NCI-H69 (cell line): ENCODE results near the gene TAGAP.
"Not testable (repeated sequence)": the region's sequence is repeated elsewhere in the genome, so short reads cannot be mapped to it uniquely, and the experiment has no call there.

ENCODE experiments used
- DNase-seq: peaks from one replicate; lab custom pipeline; 2025; lab: John Stamatoyannopoulos, UW

TAGAP gene

GRCh38 chr6:159043947-159044346, 844 bp downstream of the TAGAP start:
- no peak for DNase-seq

GRCh38 chr6:159043251-159043650, 1.5 kb downstream of the TAGAP start:
- DNase-seq: no peak

- no peak for DNase-seq
Observed at GRCh38 chr6:159042826-159043181, 2.0 kb downstream of the TAGAP start.

GRCh38 chr6:159042003-159042825, 2.6 kb downstream of the TAGAP start:
- DNase-seq: peak; percentile 86

- DNase-seq: no peak
Observed at GRCh38 chr6:159041181-159041580, 3.6 kb downstream of the TAGAP start.

- DNase-seq: no peak
Observed at GRCh38 chr6:159039885-159040258, 4.9 kb downstream of the TAGAP start.

GRCh38 chr6:159038914-159039884, 5.6 kb downstream of the TAGAP start:
- DNase-seq: no peak

GRCh38 chr6:159038318-159038717, 6.5 kb downstream of the TAGAP start:
- DNase-seq: not testable (repeated sequence)

- DNase-seq: peak; percentile 27
Observed at GRCh38 chr6:159037756-159038290, 7.0 kb downstream of the TAGAP start.

- no peak for DNase-seq
Observed at GRCh38 chr6:159036673-159037072, 8.1 kb downstream of the TAGAP start.

GRCh38 chr6:159035891-159036290, 8.9 kb downstream of the TAGAP start:
- no peak for DNase-seq

GRCh38 chr6:159033160-159034049, 11.4 kb downstream of the TAGAP start:
- DNase-seq: no peak

GRCh38 chr6:159031846-159032245, 12.9 kb downstream of the TAGAP start:
- no peak for DNase-seq

- DNase-seq: no peak
Observed at GRCh38 chr6:159030168-159030567, 14.6 kb downstream of the TAGAP start.

- DNase-seq: not testable (repeated sequence)
Observed at GRCh38 chr6:159025224-159025623, 19.6 kb downstream of the TAGAP start.

GRCh38 chr6:159023893-159024292, 20.9 kb downstream of the TAGAP start:
- no peak for DNase-seq

- DNase-seq: no peak
Observed at GRCh38 chr6:159020011-159020410, 24.8 kb downstream of the TAGAP start.

- no peak for DNase-seq
Observed at GRCh38 chr6:159017757-159018559, 26.8 kb downstream of the TAGAP start.

GRCh38 chr6:159014406-159014805, 30.4 kb downstream of the TAGAP start:
- no peak for DNase-seq

GRCh38 chr6:159013229-159013628, 31.6 kb downstream of the TAGAP start:
- DNase-seq: no peak

- no peak for DNase-seq
Observed at GRCh38 chr6:159012201-159012600, 32.6 kb downstream of the TAGAP start.
